ENCODE results near the gene SLC2A13.
A peak's percentile ranks its signal among the peaks of the same experiment; 100 is the strongest.

The SLC2A13 gene

DNA sequence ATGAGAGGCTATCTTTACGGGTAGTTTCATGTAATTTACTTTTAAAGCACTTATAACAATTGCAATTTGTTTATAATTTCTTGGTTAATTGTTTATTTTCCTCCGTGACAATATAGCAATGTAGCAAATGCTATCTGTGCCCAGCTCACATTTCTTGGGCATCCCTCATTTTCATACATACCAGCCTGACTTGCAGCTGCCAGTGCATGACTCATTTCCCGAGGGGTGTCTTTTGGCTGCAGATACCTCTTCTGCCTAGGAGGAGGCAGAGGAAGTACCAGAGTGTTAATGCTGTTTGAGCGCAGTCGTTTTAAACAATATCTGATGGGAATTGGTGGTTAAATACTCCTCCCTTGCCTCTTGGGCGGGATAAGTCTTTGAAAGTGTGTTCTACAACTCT, 382.1 kb downstream of the SLC2A13 start:
- peak; percentile 77 to 86 for DNase-seq

DNA sequence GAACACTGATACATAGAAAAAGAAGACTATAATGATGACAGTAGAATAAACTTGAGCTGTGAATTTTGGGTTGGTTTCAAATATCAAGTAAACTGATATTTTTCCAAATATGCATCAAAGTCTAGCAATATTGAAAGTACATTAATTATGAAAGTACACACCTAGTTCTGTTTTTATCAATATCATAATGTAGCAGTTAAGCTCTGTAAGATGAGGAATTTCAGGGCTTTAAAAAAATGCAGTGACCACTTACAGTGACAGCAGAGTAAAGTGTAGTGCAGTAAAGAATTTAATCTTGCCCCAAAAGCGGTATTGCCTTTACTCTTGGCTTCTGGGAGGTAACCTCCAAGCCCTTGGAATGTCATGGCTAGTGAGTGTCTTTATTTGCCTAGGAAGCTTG, 383.4 kb downstream of the SLC2A13 start:
- DNase-seq = no peak

DNA sequence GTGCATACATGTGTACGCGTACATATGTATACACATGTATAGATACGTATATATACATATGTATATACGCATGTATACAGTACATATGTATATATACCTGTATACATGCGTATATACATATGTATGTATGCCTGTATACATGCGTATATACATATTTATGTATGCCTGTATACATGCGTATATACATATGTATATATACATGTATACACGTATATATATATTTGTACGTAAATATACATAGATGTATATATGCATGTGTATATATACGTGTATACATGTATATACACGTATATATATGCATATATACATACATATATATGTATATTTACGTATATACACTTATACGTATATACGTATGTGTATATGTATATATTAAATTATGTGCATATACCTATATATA, 392.3 kb downstream of the SLC2A13 start:
- no peak for DNase-seq

DNA sequence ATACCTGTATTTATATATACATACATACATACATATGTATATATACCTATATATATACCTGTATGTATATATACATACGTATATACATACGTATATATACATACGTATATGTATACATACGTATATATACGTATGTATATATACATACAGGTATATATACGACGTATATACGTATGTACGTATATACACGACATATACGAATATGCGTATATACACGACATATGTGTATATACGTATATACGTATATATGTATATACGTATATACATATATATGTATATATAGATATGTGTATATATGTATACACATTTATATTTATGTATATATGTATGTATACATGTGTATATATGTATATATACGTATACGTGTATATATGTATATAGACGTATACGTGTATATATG, 393.5 kb downstream of the SLC2A13 start:
- DNase-seq = no peak

Measured in NCI-H446 (cell line).